COR-L47 (cell line): ENCODE measurements around the gene PRADC1.

Experiments used
- DNase-seq: peaks from one replicate; lab custom pipeline; 2025; lab: John Stamatoyannopoulos, UW

PRADC1 gene

DNA sequence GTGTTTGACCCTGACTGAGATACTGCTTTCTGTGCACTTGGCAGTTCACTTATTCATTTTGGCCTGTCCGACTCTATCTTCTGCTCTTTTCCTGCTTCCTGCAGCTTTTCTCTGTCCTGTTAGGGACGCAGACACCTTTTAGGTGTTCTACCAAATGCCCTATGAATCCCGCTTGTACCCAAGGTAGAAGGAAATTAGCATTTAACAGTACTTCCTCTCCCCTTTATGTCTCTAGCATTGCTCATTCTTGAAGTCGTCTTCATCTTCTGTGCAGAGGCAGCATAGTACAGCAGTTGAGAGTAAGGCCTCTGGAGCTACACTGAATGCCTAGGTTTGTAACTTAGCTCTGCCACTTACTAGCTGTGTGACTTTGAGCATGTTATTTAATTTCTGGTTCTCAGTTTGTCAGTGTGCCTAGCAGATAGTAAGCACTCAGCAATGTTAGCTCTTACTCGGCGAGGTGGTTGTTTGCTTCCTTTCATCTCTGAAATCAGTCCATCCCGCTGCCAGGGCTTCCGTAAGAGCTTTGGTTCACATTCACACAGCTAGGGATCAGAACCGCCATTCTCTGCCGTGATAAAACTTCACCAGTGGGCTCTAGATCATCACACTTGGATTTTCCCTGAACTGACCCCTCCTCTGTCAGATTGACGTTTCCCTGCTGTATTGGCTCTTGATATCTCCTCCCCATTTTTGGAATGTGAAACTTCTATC, 2.4 kb upstream of the PRADC1 start:
- DNase-seq: no peak

DNA sequence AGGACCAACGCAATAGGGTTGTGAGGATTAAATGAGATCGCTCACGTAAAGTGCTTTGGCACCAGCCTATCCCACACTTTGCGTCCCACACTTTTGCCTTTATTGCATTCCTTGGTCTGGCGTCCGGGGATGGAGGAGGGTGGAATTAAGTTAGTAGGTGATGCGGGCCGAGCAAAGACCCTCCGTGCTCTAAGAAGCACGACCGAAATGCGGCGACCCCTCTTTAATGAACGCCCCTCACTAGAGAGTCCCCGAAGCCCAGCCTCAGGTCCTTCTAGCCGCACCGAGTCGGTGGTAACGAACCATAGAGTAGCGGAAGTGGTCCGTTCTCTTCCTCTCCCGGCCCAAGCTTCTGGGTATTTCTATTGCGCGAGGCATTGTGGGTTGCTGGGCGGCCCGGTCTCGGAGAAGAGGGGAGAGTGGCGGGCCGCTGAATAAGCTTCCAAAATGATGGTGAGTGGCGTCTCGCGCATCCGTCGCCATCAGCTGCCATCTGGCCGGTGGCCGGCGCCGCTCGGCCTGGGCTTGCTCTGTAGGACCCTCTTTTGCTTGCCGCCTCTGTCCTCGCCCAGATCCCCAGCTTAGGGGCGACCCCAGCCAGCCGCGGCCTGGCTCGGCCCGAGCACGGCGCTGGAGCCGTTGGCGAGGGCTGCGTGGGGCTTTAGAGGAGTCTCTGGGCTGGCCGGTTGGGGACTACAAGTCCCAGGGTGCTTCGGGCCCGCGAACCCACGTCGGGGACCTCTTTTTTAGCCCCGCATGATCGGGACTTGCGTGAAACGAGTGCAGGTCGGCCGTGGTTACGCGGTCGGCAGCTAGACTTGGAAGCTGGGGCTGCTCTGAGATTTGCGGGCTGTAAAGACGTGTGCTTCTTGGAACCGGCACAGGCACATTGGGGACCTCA, 1.1 kb upstream of the PRADC1 start, which contains the start of gene CCT7:
CCT7 (plus strand) TSS at position 377 of the 901 bp plus-strand sequence; CDS start at position 448, 71 bp downstream.
- peak; percentile 88 for DNase-seq

GRCh38 chr2:73232403-73233153, 461 bp downstream of the PRADC1 start:
- DNase-seq: no peak

- DNase-seq: no peak
Observed at GRCh38 chr2:73228631-73229030, 4.4 kb downstream of the PRADC1 start.

DNA sequence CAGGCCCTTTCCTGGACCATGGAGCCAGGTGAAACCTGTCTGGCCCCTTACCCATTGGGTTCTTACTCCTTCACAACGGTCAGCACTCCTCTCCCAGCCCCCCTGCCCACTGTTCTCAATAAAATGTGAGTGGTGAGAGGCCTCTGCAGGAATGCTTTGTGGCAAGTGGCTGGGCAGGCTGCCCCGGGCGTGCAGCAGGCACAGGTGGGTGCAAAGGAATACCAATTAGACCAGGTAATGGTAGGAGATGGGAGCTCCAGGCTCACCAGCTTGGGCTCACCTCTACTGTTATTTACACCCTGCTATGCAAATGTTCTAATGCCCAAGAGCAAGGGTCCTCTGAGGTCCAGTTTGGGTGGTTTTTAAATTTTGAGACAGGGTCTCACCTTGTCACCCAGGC, 6.0 kb downstream of the PRADC1 start:
- DNase-seq: no peak

- DNase-seq: no peak
Observed at GRCh38 chr2:73225513-73226360, 7.3 kb downstream of the PRADC1 start.

- no peak for DNase-seq
Observed at GRCh38 chr2:73223821-73224220, 9.2 kb downstream of the PRADC1 start.

DNA sequence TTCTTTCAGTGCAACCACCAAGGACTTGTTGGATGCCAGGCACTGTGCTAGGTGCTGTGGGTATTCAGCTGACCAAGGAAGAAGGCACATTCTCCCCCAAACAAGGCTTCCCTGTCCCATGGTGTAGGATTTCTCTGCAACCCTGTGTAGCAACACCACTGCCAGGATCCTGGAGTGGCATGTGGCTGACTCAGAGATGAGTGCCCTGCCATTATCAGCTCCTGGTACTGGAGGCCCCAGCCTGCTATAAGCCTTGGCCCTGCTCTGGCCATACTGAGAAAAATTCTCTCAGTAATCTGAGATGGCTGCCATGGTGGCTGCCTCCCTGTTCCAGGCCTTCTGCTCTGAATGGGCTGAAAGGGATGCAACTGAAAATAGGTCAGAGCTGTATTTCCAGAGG, 14.7 kb downstream of the PRADC1 start:
- DNase-seq: no peak

GRCh38 chr2:73217826-73218225, 15.2 kb downstream of the PRADC1 start:
- no peak for DNase-seq

DNA sequence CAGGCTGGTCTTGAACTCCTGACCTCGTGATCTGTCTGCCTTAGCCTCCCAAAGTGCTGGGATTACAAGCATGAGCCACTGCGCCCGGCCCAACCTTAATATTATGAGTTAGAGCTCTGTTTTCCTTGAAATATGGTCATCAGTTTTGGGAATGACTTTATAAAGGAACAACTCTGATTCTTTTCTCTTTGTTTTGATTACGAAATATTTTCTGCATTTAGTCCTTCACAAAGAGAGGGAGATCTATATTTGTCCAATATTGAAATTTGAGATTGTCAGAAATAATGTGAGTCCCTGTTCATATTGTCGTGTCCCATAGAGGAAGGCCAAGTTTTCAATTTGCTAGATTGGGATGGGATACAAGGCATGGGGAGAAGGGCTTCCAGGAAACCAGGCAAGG, 15.9 kb downstream of the PRADC1 start:
- no peak for DNase-seq

DNA sequence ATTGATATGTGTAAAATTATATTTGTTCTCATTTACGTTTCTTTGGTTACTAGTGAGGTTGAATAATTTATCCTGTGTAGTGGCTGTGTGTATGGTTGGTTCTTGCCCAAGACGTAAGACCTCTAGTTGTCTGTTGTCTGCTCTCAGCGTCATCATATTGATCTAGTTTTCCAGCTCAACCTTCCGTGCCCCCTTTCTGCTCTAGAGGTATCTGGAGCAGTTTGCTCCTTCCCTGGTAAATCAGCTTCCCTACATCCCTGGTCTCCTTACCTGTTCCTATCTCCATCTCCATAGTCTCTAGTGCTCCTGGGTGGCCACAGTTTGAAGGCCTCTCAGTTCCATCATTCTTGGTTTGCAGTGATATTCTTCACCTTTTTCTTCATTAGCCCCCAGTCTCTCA, 17.8 kb downstream of the PRADC1 start:
- no peak for DNase-seq

- peak; percentile 67 for DNase-seq
Observed at GRCh38 chr2:73214120-73215035, 18.7 kb downstream of the PRADC1 start, which contains the start of gene SMYD5. Gene SMYD5 (plus strand): TSS chr2:73214245. CDS start chr2:73214267, 22 bp downstream.

DNA sequence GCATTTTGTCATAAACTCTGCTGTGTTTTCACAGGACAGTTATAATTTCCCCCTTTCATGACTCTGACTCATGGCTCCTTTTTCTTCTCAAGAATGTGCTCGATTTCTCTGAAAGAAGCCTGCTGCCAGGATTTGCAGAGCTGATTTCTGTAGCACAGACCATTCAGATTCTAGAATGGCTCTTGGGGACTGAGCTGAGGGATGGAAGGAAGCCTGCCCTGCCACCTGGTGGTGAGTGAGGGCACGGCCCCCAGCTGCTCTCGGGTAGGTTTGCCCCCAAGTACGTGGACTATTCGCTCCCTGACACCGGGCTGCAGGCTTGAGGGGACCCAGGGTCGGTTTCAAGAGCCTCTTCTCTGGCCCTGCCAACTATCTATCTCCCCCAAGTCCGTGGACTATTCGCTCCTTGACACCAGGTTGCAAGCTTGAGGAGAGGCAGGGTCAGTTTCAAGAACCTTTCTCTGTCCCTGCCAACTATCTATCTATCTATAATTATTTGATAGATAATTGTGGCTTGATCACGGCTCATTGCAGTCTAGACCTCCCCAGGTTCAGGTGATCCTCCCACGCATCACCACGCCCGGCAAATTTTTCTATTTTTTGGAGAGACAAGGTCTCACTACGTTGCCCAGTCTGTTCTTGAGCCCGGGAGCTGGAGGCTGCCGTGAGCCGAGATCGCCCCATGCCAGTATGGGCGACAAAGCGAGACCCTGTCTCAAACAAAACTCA, 20.4 kb downstream of the PRADC1 start:
- peak; percentile 59 for DNase-seq

DNA sequence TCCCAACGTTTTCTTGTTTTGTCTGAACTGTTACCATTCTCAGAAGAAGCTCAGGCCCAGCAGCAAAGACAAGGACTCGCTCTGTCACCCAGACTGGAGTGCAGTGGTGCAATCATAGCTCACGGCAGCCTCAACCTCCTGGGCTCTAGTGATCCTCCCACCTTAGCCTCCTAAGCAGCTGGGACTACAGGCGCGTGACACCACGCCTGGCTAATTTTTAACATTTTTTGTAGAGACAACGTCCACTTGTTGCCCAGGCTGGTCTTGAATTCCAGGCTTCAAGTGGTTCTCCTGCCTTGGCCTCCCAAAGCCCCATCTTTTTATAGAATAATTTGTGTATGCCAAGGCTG, 21.0 kb downstream of the PRADC1 start:
- no peak for DNase-seq

- DNase-seq: no peak
Observed at GRCh38 chr2:73210696-73211095, 22.3 kb downstream of the PRADC1 start.

- no peak for DNase-seq
Observed at GRCh38 chr2:73210019-73210418, 23.0 kb downstream of the PRADC1 start.

DNA sequence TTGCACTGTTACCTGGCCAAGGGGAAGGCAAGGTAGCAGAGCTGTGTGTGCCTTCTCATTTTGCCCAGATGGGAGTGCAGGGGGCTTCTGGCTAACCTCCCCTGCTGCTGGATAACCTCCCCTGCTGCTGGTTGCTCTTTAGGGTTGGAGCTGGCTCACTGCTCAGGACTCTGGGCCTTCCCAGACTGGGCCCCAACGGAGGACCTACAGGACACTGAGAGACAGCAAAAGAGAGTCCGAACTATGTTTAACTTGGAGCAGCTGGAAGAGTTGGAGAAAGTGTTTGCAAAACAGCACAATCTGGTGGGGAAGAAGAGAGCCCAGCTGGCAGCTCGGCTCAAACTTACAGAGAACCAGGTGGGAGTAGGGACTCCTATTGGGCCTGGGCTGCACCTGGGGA, 24.8 kb downstream of the PRADC1 start:
- no peak for DNase-seq

GRCh38 chr2:73205611-73206010, 27.4 kb downstream of the PRADC1 start:
- DNase-seq: no peak

GRCh38 chr2:73203055-73203681, 29.9 kb downstream of the PRADC1 start:
- no peak for DNase-seq
